ENCODE measurements around the gene DAB2IP.

DAB2IP gene

DNA sequence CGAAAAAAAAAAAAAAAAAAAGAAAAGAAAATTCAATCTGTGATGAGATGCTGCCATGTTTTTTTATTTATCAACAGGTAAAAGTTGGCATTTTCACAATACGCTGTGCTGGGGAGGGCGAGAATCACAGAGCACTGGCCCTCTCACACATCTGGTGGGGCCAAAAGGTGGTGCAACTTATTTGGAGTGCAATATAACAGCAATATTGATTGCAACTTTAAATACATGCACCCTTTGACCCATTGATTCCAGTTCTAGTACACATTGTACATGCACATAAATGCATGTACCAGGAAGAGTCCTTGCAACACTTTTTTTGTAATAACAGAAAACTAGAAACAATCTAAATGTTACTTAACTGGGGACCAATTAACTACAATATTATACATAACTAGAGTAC, 159.1 kb downstream of the DAB2IP start:
- in situ Hi-C loops (cut with MboI; ENCODE audit: low sequenced_read_pairs), result no loop called here

DNA sequence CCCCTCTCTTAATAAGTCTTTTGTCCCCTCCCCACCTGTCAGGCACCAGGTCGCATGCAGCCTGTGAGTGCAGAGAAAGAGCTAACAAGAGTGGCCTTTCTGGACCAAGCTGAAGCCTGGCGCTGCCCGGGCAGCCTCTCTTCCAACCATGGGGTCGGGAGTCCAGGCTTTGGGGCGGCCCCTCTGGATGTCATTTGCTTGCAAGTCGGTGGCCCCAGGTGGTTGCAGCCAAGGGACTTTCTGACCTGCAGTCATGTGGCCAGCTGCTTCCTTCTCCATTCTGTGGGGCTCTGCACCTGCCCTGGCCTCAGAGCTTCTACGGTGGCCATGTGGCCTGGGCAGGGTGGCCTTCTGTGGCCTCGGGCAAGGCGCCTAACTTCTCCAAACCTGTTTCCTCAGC, 159.7 kb downstream of the DAB2IP start:
- in situ Hi-C loops (cut with MboI; ENCODE audit: low sequenced_read_pairs), result no loop called here

DNA sequence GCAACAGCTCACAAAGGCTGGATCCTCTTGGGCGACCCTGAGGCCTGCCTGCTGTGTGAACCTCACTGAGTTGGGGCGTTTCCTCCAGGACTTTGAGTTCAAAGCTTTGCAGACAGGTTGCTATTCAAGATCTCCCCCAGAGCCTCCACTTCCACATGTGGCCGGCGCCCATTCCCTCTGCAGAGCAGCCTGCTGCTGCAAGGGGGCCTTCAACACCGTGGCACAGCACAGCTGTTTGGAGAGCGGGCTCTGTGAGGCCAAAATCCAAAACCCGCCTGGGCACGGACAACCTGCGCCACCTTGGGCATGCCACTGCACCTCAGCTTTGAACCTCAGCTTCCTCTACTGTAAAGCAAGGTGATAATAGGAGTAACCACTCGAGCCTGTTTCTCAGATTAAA, 160.3 kb downstream of the DAB2IP start:
- in situ Hi-C loops (cut with MboI; ENCODE audit: low sequenced_read_pairs), result no loop called here

DNA sequence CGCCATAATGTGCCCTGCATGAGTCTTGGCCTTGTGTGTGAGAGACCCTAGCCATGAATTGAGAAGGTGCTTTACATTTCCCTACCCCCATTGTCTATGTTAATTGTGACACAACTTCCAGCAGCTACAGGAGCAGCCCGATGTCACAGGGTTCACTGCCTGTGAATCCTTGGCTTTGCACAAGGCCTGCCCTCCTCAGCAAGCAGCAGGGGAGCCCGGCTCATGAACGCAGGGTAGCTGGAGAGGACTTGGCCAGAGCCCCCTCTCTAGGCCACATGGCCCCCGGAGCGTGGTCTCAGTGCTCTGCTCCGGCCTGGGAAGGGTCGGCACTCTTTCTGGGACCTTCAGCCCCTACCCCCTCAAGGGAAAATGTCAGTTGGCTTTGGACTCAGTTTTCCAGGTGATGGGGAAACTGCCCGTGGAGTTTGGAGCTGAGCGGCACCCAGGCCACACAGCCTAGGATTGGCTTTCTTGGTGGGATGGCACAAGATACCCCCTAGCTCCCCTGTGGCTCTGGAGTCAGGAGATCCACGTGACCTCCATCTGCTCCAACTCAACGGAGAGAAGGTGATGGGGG, 160.8 kb downstream of the DAB2IP start:
- in situ Hi-C loops (cut with MboI; ENCODE audit: low sequenced_read_pairs), result no loop called here

DNA sequence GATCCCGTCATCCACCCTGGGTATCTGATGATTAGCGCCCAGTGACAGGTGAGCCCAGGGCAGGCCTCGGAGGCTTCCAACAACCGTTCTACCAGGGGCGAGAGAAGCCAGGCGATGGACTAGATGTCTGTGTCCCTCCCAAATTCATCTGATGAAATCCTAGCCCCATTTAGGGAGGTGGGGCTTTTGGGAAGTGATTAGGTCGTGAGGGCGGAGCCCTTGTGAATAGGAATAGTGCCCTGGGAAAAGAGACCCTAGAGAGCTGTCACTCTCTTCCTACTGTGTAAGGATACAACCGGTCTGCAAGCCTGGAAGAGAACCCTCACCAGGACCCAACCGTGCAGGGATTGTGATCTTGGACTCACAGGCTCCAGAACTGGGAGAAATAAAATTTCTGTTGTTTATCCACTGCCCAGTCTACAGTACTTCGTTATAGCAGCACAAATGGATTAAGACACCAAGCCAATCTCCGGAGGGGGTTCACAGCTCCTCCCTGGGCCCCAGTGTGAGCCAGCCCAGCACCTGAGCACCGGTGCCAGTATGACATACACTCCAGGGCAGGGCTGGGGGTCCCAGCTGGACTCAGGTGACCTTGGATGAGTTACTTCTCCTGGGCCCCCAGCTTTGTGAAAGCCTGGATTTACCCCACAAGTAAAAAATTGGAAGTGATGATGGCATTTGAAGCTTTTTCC, 162.2 kb downstream of the DAB2IP start:
- in situ Hi-C loops (cut with MboI; ENCODE audit: low sequenced_read_pairs), result no loop called here

DNA sequence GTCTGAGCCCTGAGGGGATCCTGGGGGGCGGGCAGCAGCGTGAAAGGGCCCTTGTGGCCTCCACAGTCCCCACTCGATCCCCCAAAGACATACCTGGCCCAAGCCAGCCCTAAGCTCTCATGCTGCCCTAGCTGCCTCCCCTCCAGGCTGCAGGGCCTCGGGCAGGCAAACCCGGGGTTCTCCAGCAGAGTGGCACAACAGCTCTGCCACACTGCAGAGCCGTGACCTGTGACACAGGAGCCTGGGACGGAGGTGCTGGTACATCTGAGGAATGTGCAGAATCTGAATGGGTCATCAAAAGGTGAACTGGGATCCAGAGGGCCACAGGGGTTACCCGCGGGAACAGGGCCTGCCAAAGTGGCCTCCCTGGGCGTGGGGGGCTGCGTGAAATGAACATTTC, 163.2 kb downstream of the DAB2IP start:
- in situ Hi-C loops (cut with MboI; ENCODE audit: low sequenced_read_pairs), result no loop called here

DNA sequence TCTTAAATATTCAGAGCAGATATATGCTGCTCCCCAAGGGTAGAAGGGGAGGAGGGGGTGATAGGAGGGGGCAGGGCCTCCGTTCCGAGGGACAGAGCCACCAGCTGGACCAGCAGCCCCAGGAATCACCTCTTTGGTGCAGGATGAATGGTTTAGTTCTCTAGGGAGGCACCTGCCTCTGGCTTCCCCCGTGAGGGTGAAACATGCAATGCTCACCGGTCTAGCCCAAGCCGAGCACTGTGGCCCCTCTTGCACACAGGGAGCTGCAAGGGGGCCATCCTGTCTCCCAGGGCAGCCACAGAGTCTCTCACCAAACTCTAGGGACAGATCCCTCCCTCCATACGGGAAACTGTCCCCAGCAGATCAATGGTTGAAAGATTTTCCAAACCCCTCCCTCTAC, 163.7 kb downstream of the DAB2IP start:
- in situ Hi-C loops (cut with MboI; ENCODE audit: low sequenced_read_pairs), result no loop called here

DNA sequence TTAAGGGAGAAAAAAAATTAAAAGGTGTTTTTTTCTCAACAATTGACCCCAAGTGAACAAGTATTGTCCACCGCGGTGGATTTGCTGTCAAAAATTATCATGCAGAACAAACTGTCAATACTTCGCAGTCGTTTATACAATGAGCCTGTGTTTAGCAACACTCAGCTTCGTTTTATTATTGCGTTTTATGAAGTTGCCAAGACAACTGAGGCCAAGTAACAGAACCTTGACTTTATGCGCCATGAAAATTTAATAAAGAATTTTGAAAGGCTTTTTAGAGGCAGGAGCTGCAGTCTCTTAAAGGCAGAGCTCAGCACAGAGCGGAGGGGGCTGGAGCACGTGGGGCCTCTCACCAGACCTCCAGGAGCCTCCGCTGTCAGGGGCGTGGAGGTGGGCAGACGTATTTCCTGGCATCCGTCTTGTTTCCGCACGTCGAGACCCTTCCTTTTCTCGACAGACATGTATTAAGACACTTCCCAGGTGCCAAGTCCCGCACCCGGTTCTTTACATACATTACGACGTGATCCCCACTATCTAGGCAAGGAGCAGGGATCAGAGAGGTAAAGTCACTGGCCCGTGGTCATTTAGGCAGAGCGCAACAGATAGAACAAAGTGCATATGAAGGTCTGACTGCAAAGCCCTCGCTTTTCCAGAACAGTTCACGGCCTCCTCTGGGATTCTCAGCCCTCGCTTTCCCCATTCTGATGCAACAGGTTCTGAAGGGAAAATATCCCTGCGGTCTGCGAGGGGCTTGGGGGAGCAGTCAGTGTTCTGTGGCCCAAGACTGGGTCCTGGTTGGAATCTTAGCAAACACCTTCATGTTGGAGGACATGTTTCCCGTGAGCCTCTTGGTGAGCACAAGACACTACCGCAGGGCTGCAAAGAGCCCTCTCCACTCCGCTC, 164.4 kb downstream of the DAB2IP start:
- in situ Hi-C loops (cut with MboI; ENCODE audit: low sequenced_read_pairs), result no loop called here

DNA sequence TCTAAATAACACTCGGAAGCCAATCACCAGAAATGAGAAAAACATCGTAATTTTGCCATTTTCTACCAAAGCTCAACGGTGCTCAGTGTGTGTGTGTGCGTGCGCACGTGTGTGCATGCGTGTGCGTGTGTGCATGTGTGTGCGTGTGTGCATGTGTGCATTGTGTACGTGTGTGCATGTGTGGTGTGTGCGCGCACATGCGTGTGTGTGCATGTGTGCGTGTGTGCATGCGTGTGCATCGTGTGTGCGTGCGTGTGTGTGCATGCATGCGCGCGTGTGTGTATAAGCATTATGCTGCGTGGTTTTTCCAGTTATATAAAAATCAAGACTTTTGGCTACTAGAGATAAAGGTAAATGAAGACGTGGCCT, 165.0 kb downstream of the DAB2IP start:
- in situ Hi-C loops (cut with MboI; ENCODE audit: low sequenced_read_pairs), result no loop called here

DNA sequence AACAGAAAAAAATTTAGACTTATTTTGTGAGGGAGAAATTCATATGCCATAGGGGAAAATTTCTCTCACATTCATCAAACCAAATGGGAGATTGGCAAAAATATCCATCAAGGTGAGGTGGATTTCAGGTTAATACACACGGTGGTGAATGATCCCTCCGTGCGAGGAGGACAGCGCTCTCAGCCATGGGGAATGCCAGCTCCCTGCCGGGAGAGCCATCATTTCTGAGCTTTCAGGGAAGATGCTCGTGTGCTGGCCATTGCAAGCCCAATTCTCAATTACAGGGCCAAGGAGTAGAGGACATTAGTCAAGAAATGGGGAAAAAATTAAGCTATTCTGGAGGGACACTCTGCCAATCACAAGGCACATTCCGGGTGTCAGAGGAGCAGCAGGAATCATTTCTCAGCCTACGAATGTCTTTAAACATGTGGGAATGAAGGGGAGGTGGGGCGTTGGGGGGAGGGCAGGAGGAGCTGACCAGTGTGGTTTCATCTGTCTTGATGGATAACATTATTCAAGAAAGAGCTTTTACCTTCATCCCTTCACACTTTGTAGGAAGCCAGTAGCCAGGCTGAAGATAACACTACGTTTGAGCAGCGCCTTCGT, 165.5 kb downstream of the DAB2IP start:
- in situ Hi-C loops (cut with MboI; ENCODE audit: low sequenced_read_pairs), result no loop called here

DNA sequence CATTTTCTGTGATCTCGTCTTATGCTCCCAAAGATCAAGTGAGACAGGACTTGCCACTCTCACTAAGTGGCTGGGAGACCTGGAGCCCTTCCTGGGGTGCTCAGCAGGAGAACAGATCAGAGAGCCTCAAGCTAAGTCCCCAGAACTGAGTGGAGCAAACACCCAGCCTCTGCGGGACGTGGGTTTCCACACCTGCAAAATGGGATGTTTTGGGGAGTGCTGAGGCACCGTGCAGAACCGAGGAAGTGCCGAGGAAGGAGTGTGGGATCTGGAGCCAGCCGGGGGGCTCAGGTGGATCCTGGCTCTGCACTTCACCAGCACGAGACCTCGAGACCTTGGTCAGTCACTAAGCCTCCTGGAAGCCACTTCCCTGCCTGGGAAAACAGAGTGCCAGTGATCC, 166.0 kb downstream of the DAB2IP start:
- in situ Hi-C loops (cut with MboI; ENCODE audit: low sequenced_read_pairs), result no loop called here

DNA sequence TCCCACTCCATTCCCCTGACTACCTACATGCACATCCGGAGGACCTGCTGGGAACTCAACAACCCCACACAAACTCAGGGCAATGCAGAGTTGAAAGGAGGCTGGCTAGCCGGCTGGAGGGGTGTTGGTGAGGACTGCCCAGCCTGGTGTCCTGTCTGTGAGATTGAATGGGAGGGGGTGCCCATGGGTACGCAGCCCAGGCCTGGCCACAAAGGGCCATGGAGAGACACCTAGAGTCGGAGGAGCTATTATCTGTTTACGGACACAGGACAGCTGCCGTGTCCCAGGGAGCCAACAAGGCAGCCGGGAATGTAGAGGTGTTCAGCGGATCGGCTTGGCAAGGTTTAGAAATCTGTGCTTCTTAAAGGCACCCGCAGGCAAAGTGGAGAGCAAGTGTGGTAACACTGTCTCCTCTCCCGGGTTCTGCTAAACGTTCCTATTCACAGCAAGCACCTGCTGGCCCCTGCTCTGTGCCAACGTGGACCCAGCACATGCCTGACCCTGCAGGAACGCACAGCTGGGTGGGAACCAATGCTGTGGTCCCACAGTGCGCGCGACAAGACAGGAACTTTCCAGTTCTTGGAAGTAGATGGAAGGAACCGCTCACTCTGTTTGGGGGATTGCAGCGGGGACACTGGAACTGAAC, 166.7 kb downstream of the DAB2IP start:
- in situ Hi-C loops (cut with MboI; ENCODE audit: low sequenced_read_pairs), result no loop called here

DNA sequence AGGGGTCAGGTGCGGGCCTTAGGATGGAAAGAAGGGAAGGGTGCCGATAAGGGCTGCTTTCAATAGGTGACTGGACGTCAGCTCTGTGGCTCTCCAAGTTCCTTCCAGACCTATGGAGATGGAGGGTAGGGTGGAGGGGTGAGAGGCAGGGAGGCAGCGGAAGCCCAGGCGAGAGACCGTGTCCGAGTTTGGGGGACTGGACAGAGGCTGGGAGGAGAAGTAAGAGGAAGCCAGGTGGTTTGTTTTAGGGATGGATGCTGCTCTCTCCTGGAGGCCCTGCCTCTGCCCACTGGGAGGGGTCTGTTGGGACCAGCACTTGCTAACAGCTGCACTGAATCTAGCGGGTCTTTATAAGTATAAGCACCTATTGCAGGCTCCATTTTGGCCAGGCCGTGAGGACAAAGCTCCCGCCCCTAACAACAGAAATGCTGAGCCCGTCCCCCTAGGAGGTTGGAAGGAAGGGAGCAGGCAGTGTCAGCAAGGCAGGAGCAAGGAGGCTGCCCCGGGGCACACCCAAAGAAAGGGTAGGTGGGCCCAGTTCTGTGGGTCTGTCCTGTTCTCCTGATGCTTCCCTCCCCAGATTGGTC, 167.5 kb downstream of the DAB2IP start:
- in situ Hi-C loops (cut with MboI; ENCODE audit: low sequenced_read_pairs), result no loop called here

DNA sequence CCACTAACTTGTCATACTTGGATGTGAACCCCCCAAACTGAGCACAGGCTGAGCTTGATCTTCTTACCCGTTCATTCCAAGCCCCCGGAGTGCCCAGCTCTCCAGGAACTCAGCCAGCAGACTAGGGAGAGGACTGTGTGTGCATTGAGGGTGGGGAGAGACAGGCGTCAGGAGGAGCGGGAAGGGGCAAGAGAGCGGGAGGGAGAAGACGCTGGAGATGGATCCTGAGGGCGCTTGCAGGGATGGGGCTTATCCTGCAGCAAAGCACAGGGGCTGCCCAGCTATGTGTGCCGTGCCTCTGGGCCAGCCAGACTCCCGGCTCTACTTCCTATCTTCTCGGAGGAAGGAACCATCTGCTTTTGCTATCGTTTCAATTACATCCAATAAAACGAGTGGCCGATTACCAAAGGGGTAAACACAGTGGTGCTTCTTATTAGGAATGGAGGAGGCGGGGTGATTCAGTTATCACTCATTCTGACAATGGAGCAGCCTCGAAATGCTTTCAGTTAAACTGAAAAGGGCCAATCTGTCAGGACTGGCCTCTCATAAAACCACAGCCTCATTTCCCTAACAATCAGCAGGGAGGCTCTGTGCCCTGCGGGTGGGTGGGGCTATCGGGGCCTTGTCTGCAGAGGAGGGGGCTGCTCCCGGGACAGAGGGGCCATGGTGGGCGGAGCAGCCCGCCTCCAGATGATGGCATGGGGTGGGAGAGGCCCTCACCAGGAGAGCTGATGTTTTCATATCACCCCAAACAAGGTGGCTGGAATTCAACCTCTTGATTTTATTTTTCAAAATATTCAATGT, 168.2 kb downstream of the DAB2IP start:
- in situ Hi-C loops (cut with MboI; ENCODE audit: low sequenced_read_pairs), result no loop called here

DNA sequence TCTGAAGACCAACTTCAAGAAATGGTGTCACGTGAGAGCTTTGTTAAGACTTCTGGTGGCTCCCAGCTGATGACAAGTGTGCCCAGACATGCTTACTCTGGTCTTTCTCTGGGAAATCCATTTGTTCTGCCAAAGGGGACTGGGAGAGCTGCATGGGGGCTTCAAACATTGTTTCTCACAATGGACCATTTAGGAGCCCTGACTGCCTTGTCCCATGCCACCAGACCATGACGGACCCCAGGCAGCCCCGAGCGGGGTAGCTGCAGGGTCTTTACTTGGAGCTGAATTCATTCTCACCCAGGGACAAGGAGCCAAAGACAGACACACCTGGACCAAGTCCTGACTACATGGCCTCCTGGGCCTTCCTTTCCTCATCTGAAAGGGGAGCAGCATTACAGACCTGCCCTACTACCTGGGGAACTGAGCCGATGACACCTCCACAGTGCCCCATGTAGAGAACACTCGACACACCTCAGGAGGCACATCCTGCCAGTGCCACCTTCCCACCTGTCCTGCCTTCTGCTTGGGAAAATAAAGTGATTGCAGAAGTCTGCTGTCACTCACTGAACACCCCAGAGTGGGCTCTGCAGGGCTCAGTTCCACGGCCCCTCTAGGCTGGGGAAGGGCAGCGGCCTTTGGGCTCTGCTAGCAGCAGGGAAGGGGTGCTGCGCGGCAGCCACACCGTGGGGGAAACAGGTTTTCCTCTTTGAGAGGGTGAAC, 169.0 kb downstream of the DAB2IP start:
- in situ Hi-C loops (cut with MboI; ENCODE audit: low sequenced_read_pairs), result no loop called here

DNA sequence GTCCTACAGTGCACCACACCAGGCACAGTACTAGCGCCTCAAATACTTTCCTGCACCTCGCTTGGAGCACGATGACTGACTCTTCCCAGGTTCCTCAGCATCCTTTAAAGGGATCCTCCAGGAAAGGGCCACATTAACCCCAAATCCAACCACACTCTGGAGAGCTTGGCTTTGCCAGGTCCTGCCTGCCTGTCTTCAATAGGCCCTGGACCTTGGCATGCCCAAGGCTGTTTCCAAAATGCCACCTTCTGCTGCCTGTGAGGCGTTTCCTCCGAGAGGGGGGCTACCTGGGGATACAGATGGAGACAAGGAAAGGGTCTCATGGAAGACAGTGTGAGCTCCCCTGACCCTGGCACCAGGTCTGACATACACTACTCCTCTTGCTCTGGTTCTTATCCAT, 169.9 kb downstream of the DAB2IP start:
- in situ Hi-C loops (cut with MboI; ENCODE audit: low sequenced_read_pairs), result no loop called here

DNA sequence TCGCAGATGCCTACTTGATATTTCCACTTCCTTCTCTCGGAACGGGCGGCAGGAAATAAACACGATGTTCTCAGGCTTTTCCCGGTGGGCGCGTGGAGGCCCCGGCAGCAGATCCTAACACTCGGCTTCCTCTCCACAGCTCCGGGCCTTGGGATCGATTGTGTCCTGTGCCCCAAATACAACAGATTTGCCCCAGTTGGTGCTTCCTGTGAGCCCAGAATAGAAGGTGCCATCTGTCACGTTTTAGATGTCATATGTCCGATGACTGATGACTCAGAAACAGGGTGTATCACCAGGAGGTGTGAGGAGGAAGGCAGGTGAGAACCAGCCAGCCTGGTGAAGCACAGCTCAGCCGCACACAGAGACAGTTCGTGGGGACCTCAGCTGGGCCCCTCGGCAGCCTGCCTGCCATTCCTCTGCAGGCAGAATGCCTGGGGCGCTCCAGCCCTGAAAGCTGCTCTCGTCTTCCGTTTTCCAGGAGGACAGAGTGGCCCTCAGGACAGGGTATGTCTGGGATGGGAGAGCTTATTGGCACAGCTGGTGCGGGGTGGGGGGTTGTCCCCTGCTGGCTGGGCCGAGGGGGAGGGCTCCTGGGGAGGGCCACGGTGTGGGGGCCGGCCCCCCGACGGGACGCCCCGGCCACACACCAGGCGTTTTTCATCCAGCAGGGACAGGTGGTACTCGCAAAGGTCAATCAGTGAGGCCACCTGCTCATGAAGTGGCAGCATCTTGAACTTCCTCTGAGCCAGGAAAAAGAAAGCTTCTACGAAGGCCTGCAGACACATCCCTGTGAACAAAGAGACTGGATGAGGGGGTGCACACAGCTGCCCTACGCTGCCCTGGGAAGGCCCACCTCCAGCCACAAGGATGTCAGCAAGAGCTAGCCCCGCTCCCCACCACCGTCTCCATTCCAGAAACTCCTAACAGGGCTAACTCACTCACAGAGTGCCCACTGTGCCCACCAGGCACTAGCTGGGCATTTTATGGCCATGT, 171.0 kb downstream of the DAB2IP start:
- in situ Hi-C loops (cut with MboI; ENCODE audit: low sequenced_read_pairs), result no loop called here

Measured in HL-60/S4 treated with phorbol 12-myristate 13-acetate at 8.2 ng/mL for 4 days and 3 days (cell line).